GM21619 (cell line): ENCODE measurements around the gene ABCA2.

Experiments used
- ATAC-seq: cut with Tn5 transposase; IDR thresholded peaks from one replicate; pipeline ENCODE4 v1.9.1; 2021; ENCODE audit not compliant: unreplicated experiment

The ABCA2 gene

GRCh38 chr9:137030538-137031527, 2.8 kb upstream of the ABCA2 start:
- ATAC-seq, result no peak

GRCh38 chr9:137030006-137030405, 2.0 kb upstream of the ABCA2 start:
- ATAC-seq, result no peak

DNA sequence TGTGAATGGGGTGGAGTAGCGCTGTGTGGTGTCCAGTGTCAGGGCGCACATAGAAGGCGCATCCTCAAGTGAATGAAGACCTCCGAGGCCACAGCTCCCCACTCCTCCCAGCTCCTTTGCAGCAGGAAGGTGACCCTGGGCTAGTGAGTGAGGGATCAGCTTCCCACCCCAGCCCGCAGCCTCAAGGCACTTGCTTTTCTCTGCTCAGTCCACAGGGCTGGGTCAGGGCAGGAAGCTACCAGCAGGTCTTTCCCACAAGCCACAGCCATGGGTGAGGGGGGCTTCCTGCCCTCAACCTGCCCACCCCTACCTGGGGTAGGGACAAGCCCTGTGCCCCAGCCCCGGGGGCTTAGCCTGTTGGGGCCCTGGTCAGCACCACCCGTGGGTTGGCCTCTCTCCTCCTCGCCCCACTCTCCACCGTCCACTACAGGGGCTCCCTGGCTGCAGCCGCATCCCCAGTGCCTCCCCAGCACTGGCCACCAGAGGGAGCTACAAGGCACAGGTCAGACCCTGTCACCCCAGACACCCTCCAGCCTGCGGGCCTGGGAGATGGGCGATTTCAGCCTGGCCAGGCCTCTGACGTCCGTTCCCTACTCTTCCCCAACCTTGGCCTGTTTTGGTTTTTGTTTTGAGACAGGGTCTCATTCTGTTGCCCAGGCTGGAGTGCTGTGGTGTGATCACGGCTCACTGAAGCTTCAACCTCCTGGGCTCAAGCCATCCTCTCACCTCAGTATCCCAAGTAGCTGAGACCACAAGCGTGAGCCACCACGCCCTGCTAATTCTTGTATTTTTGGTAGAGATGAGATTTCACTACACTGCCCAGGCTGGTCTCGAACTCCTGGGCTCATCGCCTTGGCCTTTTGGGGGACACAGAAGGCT, 1.3 kb upstream of the ABCA2 start:
- peak; percentile 43 for ATAC-seq

DNA sequence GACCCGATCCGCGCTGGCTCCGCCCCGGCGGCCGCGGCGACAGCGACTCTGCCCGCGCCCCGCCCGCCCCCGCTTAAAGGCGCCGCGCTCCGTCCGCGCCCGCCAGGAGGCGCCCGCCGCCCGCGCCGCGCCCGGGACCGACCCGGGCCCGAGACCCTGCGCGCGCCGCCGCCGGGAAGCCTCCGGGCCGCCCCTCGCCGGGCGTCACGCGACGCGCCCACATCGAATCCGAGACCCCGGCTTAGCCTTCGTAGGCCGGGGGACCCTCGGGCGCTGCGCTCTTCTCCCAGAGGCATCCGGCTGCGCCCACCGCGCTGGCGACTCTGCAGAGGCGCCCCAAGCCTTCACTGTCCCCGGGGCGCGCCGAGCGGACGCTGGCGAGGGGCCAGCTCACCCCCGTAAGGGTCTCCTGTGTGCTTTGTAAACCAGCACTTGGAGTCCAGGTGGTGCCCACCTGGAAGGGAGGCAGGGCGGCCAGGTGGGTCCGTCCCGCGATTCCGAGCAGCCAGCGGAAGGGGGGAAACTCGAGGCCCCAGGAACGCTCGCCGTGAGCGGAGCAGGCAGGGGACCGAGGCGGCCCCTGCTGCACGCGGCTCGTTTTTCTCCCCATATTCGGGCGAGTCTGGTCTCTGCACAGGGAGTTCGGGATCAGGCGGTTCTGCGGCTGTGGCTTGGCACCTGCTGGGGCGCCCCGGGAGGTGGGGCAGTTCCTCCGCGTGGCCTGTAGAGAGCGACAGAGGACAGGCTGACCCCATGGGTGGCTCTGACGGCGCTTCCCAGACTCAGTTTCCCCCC, 423 bp upstream of the ABCA2 start:
- ATAC-seq, result peak; percentile 29

GRCh38 chr9:137026828-137027227, 1.2 kb downstream of the ABCA2 start:
- no peak for ATAC-seq

GRCh38 chr9:137026384-137026783, 1.7 kb downstream of the ABCA2 start:
- ATAC-seq, result no peak

- no peak for ATAC-seq
Measured at GRCh38 chr9:137025517-137025966, 2.5 kb downstream of the ABCA2 start.

GRCh38 chr9:137023583-137023991, 4.5 kb downstream of the ABCA2 start:
- ATAC-seq, result no peak

DNA sequence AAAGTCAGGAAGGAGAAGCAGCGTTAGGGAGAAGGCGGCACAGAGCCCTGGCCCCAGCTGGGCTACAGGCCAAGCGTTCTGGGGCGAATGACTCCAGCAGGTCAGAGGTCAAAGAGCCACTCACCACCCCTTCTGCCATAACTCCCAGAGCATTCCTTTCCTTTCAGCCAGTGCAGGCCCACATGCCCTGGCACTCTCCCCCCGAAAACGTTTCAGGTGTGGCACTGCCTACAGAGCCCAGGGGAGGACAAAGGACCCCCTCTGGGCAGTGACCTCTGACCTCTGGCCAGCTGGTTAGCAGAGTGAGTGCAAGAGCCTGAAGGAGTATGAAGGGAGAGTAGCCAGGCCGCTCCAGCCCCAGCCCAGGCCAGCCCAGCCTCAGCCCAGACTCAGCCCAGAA, 4.9 kb downstream of the ABCA2 start:
- ATAC-seq, result no peak

DNA sequence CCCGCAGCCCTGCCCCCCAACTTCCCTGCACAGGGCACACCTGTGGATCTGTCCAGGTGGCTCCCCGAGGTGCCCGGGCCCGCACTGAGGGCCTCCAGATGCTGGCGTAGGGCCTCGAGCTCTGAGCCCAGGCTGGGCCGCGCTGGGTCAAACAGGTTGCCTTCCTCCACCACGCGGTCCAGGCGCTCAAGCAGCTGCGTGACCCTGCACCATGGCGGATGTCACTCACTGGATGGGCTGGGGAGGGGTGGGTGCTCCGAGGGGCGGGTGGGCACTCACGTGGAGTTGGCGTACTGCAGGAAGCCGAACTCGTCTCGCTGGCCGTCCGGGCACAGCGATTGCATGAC, 5.4 kb downstream of the ABCA2 start:
- ATAC-seq, result no peak

- ATAC-seq, result no peak
Measured at GRCh38 chr9:137021979-137022661, 5.9 kb downstream of the ABCA2 start.

DNA sequence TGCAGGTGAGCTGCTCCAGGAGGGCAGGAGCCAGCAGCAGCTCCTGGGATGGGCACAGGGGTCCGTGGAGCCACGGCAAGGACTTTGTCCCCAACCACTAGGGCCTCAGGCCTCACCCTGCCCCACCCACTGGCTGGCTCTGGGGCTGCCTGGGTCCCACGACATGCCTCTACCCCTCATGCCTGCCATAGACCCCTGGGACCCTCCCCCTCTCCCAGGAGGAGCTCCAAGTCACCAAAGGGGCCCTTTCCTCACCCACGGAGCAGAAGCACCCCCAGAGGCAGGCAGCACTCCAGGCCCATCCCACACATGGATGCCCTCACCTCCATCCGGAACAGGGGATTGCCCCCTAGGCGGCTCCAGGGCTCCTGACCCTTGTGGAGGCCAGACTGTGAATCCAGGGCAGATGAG, 6.5 kb downstream of the ABCA2 start:
- ATAC-seq, result no peak

- ATAC-seq, result no peak
Measured at GRCh38 chr9:137020771-137021567, 7.1 kb downstream of the ABCA2 start.

GRCh38 chr9:137019891-137020683, 8.0 kb downstream of the ABCA2 start:
- no peak for ATAC-seq

DNA sequence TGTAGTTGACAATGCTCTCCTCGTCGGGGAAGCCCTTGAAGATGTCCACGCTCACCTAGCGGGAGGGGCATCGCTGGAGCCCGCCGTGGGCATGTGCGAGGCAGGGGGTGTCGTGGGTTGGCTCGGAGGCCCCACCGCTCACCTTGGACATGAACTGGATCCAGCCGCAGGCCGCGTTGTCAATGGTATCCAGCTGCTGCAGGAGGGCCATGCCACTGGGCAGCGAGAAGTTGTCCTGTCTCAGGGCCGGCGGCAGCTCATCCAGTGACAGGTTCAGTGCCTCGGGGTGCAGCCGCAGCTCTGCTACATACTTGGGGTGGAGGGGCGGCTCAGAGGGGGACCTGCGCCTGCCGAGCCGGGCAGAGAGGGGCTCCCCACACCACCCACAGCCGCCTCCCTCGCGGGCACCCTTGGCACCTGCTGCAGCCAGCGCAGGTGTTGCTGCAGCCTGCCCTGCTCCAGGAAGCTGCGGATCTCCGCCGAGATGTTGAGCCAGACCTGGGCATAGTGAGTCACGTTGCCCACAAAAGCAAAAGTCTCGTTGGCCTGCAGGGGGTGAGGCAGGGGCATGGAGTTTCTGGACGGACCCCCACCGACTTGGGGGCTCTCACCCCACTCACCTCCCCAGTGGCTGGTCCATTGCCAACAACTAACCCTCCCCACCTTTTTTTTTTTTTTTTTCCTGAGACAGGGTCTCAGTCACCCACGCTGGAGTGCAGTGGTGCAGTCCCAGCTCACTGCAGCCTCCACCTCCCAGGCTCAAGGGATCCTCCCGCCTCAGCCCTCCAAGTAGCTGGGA, 9.1 kb downstream of the ABCA2 start:
- no peak for ATAC-seq

- ATAC-seq, result no peak
Measured at GRCh38 chr9:137017791-137018497, 10.1 kb downstream of the ABCA2 start.

DNA sequence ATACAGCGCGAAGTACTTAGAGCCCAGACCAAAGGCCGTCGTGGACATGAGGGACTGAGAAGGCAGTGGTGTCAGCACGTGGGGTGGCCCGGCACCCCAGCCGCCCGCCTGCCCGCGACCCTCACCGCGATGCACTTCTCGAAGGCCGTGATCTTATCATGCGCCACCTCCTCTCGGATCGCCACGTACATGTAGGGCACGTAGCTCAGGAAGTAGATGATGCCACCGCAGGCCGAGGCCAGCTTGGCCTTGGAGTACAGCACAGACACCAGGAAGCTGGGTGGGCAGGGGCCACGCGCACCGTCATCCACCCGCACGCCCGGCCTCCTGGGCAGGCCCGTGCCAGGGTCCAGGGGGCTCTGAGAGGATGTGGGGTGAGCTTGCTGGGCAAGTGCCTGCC, 11.0 kb downstream of the ABCA2 start:
- no peak for ATAC-seq
